ENCODE measurements around the gene COL21A1. TPM values are rescaled to one million over a fixed set of nuclear protein-coding genes. Genes with fewer than 3 reads are reported as not detected.

COL21A1 gene
- total RNA-seq, 6 experiments from 2014 or later: not detected

GRCh38 chr6:56096541-56096940 lies 150.8 kb downstream of the COL21A1 start:
- no peak for DNase-seq
- H3K4me3 Mint-ChIP-seq: no peak overlapping the region

GRCh38 chr6:56093776-56094175 lies 153.6 kb downstream of the COL21A1 start:
- TF ChIP-seq CTCF (IDR thresholded peaks at IDR 0.05): no peak
- Mint-ChIP-seq H3K27ac (no peak overlapping the region), H3K27me3 (ENCODE audit: insufficient read depth) (peaks cover 3% of the 10 kb centered on the region; the same call in 1 of the 2 replicates), H3K4me1 (ENCODE audit: low read depth) (peaks cover 14% of the 10 kb centered on the region), H3K9me3 (no peaks in the 10 kb centered on the region), H3K36me3 (ENCODE audit: low read depth) (no peaks in the 10 kb centered on the region), H3K4me3 (no peak overlapping the region)
- no peak for DNase-seq

More at GRCh38 chr6:56096541-56096940, 150.8 kb downstream of the COL21A1 start:
- Mint-ChIP-seq H3K4me1 (ENCODE audit: low read depth) (peaks cover 21% of the 10 kb centered on the region), H3K27ac (no peak overlapping the region), H3K36me3 (ENCODE audit: low read depth) (no peaks in the 10 kb centered on the region), H3K27me3 (ENCODE audit: insufficient read depth) (peaks cover 3% of the 10 kb centered on the region), H3K9me3 (no peaks in the 10 kb centered on the region)
- no peak for TF ChIP-seq CTCF (IDR thresholded peaks at IDR 0.05)

- peak overlapping the region; percentile 20; the same call in 1 of the 2 replicates for H3K4me3 Mint-ChIP-seq
- H3K27ac Mint-ChIP-seq: peak overlapping the region; percentile 70
- H3K9me3 Mint-ChIP-seq: no peaks in the 10 kb centered on the region; the same call in 1 of the 2 replicates
- H3K36me3 Mint-ChIP-seq (ENCODE audit: low read depth): no peaks in the 10 kb centered on the region
- no peak for TF ChIP-seq CTCF (IDR thresholded peaks at IDR 0.05)
- peak; percentile 77 for DNase-seq
- H3K4me1 Mint-ChIP-seq (ENCODE audit: low read depth): peaks cover 14% of the 10 kb centered on the region
- peaks cover 3% of the 10 kb centered on the region for H3K27me3 Mint-ChIP-seq (ENCODE audit: insufficient read depth)
Measured at GRCh38 chr6:56091159-56091869, 156.1 kb downstream of the COL21A1 start.

GRCh38 chr6:56088641-56089040 lies 158.7 kb downstream of the COL21A1 start:
- Mint-ChIP-seq H3K27ac (no peak overlapping the region), H3K27me3 (ENCODE audit: insufficient read depth) (no peaks in the 10 kb centered on the region; the same call in 1 of the 2 replicates), H3K9me3 (no peaks in the 10 kb centered on the region; the same call in 1 of the 2 replicates), H3K36me3 (ENCODE audit: low read depth) (no peaks in the 10 kb centered on the region), H3K4me3 (no peak overlapping the region), H3K4me1 (ENCODE audit: low read depth) (peaks cover 14% of the 10 kb centered on the region)
- no peak for DNase-seq
- TF ChIP-seq CTCF (IDR thresholded peaks at IDR 0.05): no peak

- Mint-ChIP-seq H3K4me3 (no peak overlapping the region), H3K36me3 (ENCODE audit: low read depth) (no peaks in the 10 kb centered on the region), H3K4me1 (ENCODE audit: low read depth) (peaks cover 14% of the 10 kb centered on the region), H3K9me3 (no peaks in the 10 kb centered on the region; the same call in 1 of the 2 replicates), H3K27ac (no peak overlapping the region), H3K27me3 (ENCODE audit: insufficient read depth) (no peaks in the 10 kb centered on the region; the same call in 1 of the 2 replicates)
- DNase-seq: no peak
- TF ChIP-seq CTCF (IDR thresholded peaks at IDR 0.05): no peak
Measured at GRCh38 chr6:56087421-56087820, 160.0 kb downstream of the COL21A1 start.
